A673 (cell line): ENCODE measurements around the gene GNA14. TPM values are rescaled to one million over a fixed set of nuclear protein-coding genes. Genes with fewer than 3 reads are reported as not detected.

Experiments used
- BruUV-seq: library from RNA; stranded (reverse); fragments of 400-500 nt; replicated peaks from 2 replicates; lab custom pipeline; 2021; lab: Mats Ljungman, UMichigan
- CTCF ChIA-PET: fragments of 300-600 bp; sonication (Branson Sonifier 250); formaldehyde crosslinking; loops from one replicate; lab custom pipeline; 2022; ENCODE audit warnings: antibody characterized with exemption; lab: Charles Lee
- POLR2A ChIA-PET: fragments of 300-600 bp; sonication (Branson Sonifier 250); formaldehyde crosslinking; loops from one replicate; lab custom pipeline; 2022; ENCODE audit warnings: antibody characterized with exemption; ENCODE audit not compliant: low non-redundant PET; lab: Charles Lee
- DNase-seq: peaks from one replicate; pipeline ENCODE4 v3.0.0-alpha.2; 2015; ENCODE audit warnings: low spot score
- H3K27ac ChIP-seq: fragments of 200-600 bp; sonication (generic); 2 replicates; pipeline ENCODE4 v1.5.1; 2016; ENCODE audit warnings: mixed run types, low read depth, mild to moderate bottlenecking, mixed read lengths, antibody characterized with exemption, low read length; ENCODE audit not compliant: poor library complexity, severe bottlenecking
- H3K27me3 ChIP-seq: fragments of 200-600 bp; sonication (generic); replicated peaks from 2 replicates; pipeline ENCODE4 v1.6.1; 2017; ENCODE audit warnings: mixed run types, low read depth, mild to moderate bottlenecking, mixed read lengths, antibody characterized with exemption, low read length; ENCODE audit not compliant: insufficient read depth, poor library complexity
- H3K36me3 ChIP-seq: fragments of 200-600 bp; sonication (generic); 2 replicates; pipeline ENCODE4 v1.6.1; 2016; ENCODE audit warnings: mixed run types, mild to moderate bottlenecking, mixed read lengths, antibody characterized with exemption, low read length; ENCODE audit not compliant: insufficient read depth, poor library complexity, severe bottlenecking
- H3K4me1 ChIP-seq: fragments of 200-600 bp; sonication (generic); 2 replicates; pipeline ENCODE4 v1.6.1; 2017; ENCODE audit warnings: mixed run types, mild to moderate bottlenecking, mixed read lengths, antibody characterized with exemption, low read length; ENCODE audit not compliant: insufficient read depth, poor library complexity, severe bottlenecking
- H3K4me3 ChIP-seq: fragments of 200-600 bp; sonication (generic); 2 replicates; pipeline ENCODE4 v1.5.1; 2016; ENCODE audit warnings: low read depth, mixed run types, mild to moderate bottlenecking, mixed read lengths, low read length; ENCODE audit not compliant: poor library complexity, severe bottlenecking
- H3K9me3 ChIP-seq: fragments of 200-600 bp; sonication (generic); 2 replicates; pipeline ENCODE4 v1.6.1; 2016; ENCODE audit warnings: mixed run types, low read depth, mild to moderate bottlenecking, mixed read lengths, antibody characterized with exemption, low read length; ENCODE audit not compliant: poor library complexity, severe bottlenecking
- CTCF ChIP-seq: fragments of 300-800, 200-600 bp; sonication (generic); conservative IDR thresholded peaks from 2 replicates; pipeline ENCODE4 v1.5.1; 2017; ENCODE audit warnings: low read depth, mild to moderate bottlenecking, antibody characterized with exemption, low read length, moderate library complexity, mixed read lengths
- EZH2 ChIP-seq: fragments of 200-600 bp; sonication (generic); IDR thresholded peaks from 2 replicates; pipeline ENCODE4 v1.6.1; 2017; ENCODE audit warnings: borderline replicate concordance, low read depth, mild to moderate bottlenecking, mixed read lengths, antibody characterized with exemption, low read length; ENCODE audit not compliant: poor library complexity, severe bottlenecking
- intact Hi-C: fragments of 100-400 bp; cut with micrococcal nuclease; formaldehyde crosslinking; loops from one replicate; pipeline ENCODE4 v1.10.0; 2022; ENCODE audit not compliant: unreplicated experiment
- total RNA-seq: library from RNA; stranded (reverse); gene quantifications from 2 replicates; pipeline ENCODE4 v1.2.3, GENCODE V29; 2021

The GNA14 gene
- total RNA-seq, 1 experiment from 2014 or later, result 2.7 TPM

DNA sequence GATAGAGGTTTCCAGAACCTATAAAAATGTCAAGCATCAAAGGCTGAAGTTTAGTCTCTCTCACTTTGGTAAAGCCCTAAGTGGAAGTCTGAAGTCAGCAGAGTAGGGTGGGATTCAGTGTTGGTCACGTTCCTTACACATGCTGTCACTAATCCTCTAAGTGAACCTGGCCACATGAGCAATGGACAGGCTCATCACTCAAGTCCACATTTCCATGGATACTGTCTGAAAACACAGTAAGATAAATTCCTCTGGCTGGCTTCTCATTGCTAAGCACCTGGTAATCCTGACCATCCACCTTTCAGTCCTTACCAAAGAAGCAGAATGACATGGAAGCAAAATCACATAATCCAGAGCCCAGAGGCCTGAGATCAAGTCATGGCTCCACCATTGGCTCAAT, 43.8 kb downstream of the GNA14 start:
- Histone ChIP-seq H3K4me3 (no peak overlapping the region), H3K36me3 (no peaks in the 10 kb centered on the region), H3K27me3 (no peaks in the 10 kb centered on the region), H3K27ac (no peak overlapping the region), H3K9me3 (no peaks in the 10 kb centered on the region), H3K4me1 (peaks cover 29% of the 10 kb centered on the region)
- ChIA-PET POLR2A (no interaction called here), CTCF (no interaction called here)
- TF ChIP-seq EZH2, result no peak
- no peak for DNase-seq
- no TSS peak for BruUV-seq
- intact Hi-C loops, result no loop called here

- Histone ChIP-seq H3K4me1 (peaks cover 44% of the 10 kb centered on the region), H3K27me3 (no peaks in the 10 kb centered on the region), H3K4me3 (no peak overlapping the region), H3K36me3 (no peaks in the 10 kb centered on the region), H3K27ac (no peak overlapping the region), H3K9me3 (no peaks in the 10 kb centered on the region)
- BruUV-seq, result no TSS peak
- ChIA-PET POLR2A (no interaction called here), CTCF (no interaction called here)
- no peak for TF ChIP-seq EZH2
- TF ChIP-seq CTCF, result no peak
- DNase-seq, result no peak
- intact Hi-C loops, result no loop called here
These were observed 45.3 kb downstream of the GNA14 start for GRCh38 chr9:77602852-77603251.

DNA sequence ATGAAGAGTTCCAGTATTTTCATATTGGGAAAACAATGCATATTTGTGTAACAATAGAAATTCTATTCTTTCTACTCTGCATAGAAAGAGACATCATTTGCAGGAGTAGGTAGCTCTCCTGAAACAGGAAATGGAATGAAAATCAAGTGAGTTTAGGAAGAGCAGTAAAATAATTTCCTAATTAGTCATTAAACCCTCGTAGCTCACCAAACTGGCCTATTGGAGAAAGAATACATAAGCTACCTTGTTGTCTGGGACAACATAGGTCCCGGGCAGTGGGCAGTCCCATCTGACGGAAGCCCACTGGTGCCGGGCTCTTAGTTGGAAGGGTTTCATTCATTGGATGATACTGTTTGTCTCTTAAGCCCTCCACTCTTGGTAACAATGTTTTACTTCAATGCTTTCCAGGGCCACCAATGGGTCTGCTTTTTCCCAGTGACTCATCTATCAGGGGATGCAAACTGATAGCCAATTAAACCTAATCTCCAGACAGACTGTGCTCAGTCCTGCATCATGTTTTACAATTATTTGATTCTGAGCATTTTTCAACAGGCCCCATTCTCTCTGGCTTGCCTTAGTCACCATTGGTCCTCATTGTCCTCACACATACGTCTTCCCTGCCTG, 46.5 kb downstream of the GNA14 start:
- no peaks in the 10 kb centered on the region for H3K36me3 ChIP-seq
- H3K4me1 ChIP-seq, result peaks cover 45% of the 10 kb centered on the region
- CTCF ChIA-PET, result no interaction called here
- BruUV-seq, result no TSS peak
- intact Hi-C loops, result no loop called here
- POLR2A ChIA-PET, result no interaction called here
- no peaks in the 10 kb centered on the region for H3K27me3 ChIP-seq
- no peak for TF ChIP-seq CTCF
- no peak for TF ChIP-seq EZH2
- H3K9me3 ChIP-seq, result no peaks in the 10 kb centered on the region
- no peak overlapping the region for H3K27ac ChIP-seq
- DNase-seq, result peak; percentile 41
- no peak overlapping the region for H3K4me3 ChIP-seq

- no peak overlapping the region for H3K4me3 ChIP-seq
- no peak overlapping the region for H3K27ac ChIP-seq
- TF ChIP-seq EZH2 (no peak), CTCF (no peak)
- peaks cover 45% of the 10 kb centered on the region for H3K4me1 ChIP-seq
- DNase-seq, result no peak
- intact Hi-C loops, result no loop called here
- H3K36me3 ChIP-seq, result no peaks in the 10 kb centered on the region
- CTCF ChIA-PET, result no interaction called here
- POLR2A ChIA-PET, result no interaction called here
- no peaks in the 10 kb centered on the region for H3K9me3 ChIP-seq
- no peaks in the 10 kb centered on the region for H3K27me3 ChIP-seq
- BruUV-seq, result no TSS peak
These were observed 47.3 kb downstream of the GNA14 start for GRCh38 chr9:77600810-77601209.
